ENCODE measurements around the gene SGO1. TPM values are rescaled to one million over a fixed set of nuclear protein-coding genes. Genes with fewer than 3 reads are reported as not detected.
A peak's percentile ranks its signal among the peaks of the same experiment; 100 is the strongest.
"Not testable (repeated sequence)": the region's sequence is repeated elsewhere in the genome, so short reads cannot be mapped to it uniquely, and the experiment has no call there.

SGO1 gene
- total RNA-seq = 5.4 and 8.8 TPM in 2 replicates

DNA sequence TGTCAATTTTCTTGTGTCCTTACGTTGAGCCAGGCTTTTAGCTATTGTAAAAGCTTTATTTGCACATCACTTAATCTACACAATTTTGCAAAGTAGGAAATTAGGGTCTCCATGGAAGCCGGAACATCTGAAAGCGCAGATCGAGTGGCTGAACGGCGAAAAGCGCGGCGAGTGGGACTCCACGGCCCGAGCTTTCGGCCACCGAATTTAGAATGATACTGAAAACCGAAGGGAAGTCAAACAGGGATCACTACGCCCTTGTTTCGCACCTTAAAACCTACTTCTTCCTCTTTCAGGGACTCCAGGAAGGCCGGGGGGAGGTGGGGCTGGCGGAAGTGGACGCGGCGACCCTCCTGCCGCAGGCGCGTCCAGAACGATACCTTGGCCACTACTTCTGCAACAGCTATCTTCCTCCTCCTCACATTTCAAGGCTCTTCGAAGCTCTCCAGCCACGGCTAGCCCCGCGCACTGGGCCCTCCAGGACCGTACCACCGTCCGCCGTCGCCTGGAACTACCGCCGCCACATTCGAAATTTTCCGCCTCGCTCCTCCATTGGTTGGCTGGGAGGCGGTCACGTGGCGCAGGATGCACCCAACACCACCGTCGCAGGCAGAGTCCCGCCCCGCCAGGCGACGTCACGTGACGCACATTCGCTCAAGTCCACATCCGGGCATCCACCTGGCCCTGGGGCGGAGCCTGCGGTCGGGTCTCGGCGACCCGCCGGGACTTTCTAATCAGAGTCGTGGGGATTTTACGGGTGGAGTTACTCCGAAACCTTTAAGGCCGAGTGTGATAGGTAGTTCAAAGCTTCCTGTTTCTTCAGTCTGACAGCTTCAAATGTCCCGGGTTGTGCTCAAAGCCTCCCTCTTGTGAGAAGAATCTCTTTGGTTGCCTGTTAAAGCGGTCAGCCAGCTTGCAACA lies at the start of gene SGO1:
Gene SGO1 (minus strand): TSS at position 528 of the 921 bp plus-strand sequence. CDS start 2,179 bp downstream, outside the sequence.
- DNase-seq (ENCODE audit: low read depth, low spot score) = peak; percentile 88

- DNase-seq (ENCODE audit: low read depth, low spot score) = no peak
Measured at GRCh38 chr3:20235796-20236195, 49.8 kb upstream of the SGO1 start.

DNA sequence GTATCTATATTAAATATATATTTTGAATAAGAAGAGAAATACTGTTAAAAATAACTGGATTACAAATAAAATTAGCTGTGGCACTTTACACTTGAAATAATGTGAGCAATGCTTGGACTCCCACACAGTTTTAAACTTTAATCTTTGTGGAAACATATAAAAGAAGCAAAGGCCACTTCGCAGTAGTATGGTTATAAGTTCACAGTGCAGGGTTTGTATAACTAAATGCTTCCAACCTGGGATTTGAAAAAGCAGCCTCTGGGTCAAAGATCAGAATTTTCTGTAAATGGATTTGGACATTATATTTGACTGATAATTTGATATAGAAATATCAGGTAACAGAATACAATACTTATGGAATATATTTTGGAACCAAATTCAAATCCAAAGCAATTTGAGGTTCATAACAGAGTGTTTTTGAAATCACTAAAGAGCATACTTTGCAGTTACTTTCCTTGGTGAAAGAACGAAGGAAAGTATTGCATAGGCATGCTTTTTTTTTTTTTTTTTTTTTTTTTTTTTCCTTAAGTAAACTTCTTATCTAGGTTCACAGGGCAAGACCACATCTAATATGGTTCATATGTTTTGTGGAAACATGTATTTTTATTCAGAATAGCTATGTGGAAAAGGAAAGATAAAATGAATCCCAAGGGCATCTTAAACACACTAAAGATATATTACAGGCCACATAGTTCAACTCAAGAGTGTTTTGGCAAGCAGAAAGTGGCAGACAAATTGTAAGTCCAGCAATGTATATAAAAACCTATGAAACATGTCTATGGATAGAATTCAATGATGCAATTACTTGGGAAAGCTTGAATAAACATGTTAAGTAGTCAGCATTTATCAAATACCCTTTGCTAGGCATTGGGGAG lies 47.1 kb upstream of the SGO1 start:
- DNase-seq (ENCODE audit: low read depth, low spot score) = no peak

DNA sequence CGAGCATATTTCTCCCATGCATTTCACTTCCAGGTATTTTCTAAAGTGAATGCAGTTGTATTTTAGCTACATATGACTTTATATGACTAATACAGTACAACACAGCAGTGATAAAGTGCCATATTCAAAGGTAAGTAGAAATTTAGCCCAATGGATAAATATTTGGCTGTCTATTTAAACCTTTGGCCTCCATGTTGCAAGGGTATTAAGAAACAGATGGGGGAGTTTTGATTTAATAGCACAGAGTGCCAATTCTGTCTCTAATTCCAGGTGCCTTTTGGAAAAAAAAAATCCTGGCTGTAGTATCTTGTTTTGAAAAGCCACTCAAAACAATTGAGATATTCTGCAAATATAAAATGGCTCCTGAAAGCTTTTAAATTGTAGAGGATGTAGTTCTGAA lies 44.9 kb upstream of the SGO1 start:
- DNase-seq (ENCODE audit: low read depth, low spot score) = no peak

DNA sequence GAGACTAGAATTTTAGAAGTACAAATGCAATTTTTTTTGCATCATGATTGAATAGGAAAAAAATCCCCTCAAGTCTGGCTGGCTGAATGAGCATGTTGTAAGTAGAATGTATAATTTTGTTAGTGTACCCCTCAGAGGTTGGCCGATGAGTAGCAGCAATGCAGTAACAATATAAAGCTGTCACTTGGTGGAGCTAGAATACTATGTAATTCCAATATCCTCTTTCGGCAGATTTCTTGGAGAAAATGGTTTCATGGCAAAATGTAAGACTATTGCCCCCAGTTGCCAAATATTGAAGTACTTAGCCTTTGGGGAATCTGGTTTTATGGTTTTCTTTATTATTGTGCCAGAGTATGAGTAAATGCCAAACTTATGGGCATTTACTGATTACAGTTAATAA lies 39.8 kb upstream of the SGO1 start:
- DNase-seq (ENCODE audit: low read depth, low spot score) = peak; percentile 36

DNA sequence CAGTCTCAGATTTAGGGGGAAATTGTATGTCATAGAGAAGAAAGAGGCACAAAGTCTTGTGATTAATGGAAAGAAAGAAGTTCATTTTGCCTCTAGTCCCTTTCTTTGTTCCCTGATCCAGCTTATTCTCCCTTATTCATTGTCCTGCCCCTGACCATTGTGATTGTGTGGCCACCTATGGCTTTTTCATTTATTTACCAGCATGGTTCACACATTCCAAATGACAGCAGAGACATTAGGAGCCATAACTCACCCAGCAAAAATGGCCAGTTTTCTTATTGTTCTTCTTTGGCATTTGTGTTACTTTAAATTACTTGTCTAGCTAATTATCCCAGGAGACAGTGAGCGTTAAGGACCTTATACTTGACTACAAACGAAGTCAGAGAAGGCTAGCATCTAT lies 36.3 kb upstream of the SGO1 start:
- DNase-seq (ENCODE audit: low read depth, low spot score) = no peak

GRCh38 chr3:20218215-20218614 lies 32.2 kb upstream of the SGO1 start:
- no peak for DNase-seq (ENCODE audit: low read depth, low spot score)

GRCh38 chr3:20215636-20216035 lies 29.6 kb upstream of the SGO1 start:
- no peak for DNase-seq (ENCODE audit: low read depth, low spot score)

- DNase-seq (ENCODE audit: low read depth, low spot score) = not testable (repeated sequence)
Measured at GRCh38 chr3:20213491-20213890, 27.5 kb upstream of the SGO1 start.

DNA sequence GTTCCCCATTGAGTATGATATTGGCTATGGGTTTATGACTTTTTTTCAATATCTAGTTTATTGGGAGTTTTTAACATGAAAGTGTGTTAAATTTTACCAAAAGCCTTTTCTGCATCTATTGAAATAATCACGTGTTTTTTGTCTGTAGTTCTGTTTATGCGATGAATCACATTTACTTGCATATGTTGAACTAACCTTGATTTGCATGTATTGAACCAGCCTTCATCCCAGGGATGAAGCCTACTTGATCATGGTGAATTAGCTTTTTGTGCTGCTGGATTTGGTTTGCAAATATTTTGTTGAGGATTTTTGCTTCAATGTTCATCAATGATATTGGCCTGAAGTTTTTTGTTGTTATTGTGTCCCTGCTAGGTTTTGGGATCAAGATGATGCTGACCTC lies 21.9 kb upstream of the SGO1 start:
- not testable (repeated sequence) for DNase-seq (ENCODE audit: low read depth, low spot score)

- not testable (repeated sequence) for DNase-seq (ENCODE audit: low read depth, low spot score)
Measured at GRCh38 chr3:20205898-20206297, 19.9 kb upstream of the SGO1 start.

DNA sequence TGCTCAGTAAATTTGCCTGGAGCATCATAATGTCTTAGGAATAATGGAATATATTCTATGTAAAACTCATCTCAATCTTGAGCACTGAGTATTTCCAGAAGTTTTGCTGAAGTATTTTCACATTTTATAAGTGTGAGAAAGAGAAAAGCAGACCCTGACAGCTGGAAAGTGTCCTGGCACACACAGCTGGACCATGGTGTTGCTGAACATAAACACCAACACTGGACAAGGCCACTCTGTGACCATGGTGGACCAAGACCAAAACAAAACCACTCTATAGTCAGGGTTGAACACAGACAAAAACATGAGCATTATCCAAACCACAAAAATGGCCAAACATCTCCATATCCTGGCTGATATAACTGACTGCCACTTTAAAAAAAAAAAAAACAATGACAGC lies 15.1 kb upstream of the SGO1 start:
- DNase-seq (ENCODE audit: low read depth, low spot score) = no peak

GRCh38 chr3:20197775-20198174 lies 11.8 kb upstream of the SGO1 start:
- no peak for DNase-seq (ENCODE audit: low read depth, low spot score)

DNA sequence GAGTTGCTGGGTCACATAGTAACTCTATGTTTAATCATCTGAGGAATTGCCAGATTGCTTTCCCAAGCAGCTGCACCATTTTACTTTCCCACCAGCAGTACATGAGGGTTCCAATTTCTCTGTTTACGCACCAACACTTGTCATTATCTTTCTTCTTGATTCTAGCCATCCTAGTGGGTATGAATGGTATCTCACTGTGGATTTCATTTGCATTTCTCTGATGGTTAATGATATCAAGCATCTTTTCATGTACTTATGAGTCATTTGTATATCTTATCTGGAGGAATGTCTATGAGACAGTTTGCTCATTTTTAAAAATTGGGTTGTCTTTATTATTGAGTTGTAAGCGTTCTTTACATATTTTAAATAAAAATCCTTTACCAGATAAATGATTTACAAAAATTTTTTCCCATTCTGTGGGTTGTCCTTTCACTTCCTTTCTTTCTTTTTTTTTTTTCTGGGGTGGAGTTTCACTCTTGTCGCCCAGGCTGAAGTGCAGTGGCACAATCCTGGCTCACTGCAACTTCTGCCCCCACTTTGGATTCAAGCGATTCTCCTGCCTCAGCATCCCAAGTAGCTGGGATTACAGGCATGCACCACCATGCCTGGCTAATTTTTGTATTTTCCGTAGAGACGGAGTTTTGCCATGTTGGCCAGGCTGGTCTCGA lies 8.9 kb upstream of the SGO1 start:
- DNase-seq (ENCODE audit: low read depth, low spot score) = no peak

- DNase-seq (ENCODE audit: low read depth, low spot score) = no peak
Measured at GRCh38 chr3:20190991-20191390, 5.0 kb upstream of the SGO1 start.

GRCh38 chr3:20186600-20187004 lies 596 bp upstream of the SGO1 start:
- DNase-seq (ENCODE audit: low read depth, low spot score) = no peak

GRCh38 chr3:20185331-20185678 lies 701 bp downstream of the SGO1 start:
- no peak for DNase-seq (ENCODE audit: low read depth, low spot score)

DNA sequence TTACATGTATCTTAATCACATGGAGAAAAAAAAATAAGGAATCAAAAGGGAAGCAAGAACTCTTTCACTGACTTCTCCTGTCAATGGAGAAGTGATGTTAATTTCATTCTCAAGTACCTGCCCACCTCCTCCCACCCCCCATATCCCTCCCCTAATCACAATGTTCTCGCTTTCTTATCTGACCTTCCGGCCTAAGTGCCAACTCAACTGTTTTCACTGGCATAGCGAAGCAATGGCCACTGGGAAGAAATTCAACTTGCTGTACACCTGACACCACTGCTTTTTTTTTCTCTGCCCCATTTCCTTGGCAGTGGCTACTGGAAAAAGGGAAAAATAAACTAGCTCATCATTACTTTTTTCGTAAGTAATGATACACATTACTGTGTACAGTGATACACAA lies 3.8 kb downstream of the SGO1 start:
- DNase-seq (ENCODE audit: low read depth, low spot score) = no peak

GRCh38 chr3:20181276-20181675 lies 4.7 kb downstream of the SGO1 start:
- DNase-seq (ENCODE audit: low read depth, low spot score) = no peak

DNA sequence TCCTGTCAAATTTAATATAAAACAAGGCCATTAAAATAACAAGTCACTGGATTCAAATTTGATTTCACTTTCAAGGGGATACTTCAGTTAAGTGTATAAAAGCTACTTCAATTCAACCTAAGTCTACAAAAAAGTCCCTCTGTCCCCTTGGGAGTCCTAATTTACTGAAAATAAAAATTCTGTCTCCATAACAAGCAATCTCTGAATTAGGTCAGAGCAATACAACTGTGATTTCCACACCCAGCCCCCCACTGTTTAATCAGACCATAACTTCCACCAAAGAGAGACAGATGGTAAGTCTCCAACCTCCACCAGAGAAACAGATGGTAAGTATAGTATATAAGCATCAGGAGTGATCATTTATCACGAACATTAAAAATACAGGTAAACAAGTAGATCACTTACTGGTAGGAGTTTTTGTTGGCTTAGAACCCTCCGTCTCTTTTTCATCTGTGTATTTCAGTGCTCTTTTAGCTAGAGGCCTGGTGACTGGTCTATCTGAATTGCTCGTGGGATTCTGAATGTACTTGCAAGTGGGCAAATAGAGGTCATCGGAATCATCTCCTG lies 12.1 kb downstream of the SGO1 start:
- DNase-seq (ENCODE audit: low read depth, low spot score) = no peak

- no peak for DNase-seq (ENCODE audit: low read depth, low spot score)
Measured at GRCh38 chr3:20161714-20162113, 24.3 kb downstream of the SGO1 start.

DNA sequence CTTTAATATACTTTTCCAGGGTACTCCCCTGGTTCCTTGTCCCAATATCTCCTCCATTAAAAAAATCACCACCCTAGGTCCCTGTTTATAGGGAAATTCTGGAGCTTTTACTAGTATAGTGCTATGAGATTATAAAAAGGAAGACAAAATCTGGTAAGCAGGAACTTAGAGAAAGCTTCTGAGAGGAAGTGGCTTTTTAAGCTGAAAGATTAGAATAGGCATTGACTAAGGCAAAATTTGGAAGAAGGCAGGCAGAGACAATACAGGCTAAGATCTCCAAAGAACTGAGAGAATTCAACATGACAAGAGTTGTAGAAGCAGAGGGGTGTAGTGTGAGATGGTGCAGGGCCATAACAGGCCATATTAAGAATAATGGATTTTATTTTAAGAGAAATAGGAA lies 25.8 kb downstream of the SGO1 start:
- no peak for DNase-seq (ENCODE audit: low read depth, low spot score)
